ENCODE data around the gene GOLGA6L10.
"Not testable (repeated sequence)": the region's sequence is repeated elsewhere in the genome, so short reads cannot be mapped to it uniquely, and the experiment has no call there.

DNA sequence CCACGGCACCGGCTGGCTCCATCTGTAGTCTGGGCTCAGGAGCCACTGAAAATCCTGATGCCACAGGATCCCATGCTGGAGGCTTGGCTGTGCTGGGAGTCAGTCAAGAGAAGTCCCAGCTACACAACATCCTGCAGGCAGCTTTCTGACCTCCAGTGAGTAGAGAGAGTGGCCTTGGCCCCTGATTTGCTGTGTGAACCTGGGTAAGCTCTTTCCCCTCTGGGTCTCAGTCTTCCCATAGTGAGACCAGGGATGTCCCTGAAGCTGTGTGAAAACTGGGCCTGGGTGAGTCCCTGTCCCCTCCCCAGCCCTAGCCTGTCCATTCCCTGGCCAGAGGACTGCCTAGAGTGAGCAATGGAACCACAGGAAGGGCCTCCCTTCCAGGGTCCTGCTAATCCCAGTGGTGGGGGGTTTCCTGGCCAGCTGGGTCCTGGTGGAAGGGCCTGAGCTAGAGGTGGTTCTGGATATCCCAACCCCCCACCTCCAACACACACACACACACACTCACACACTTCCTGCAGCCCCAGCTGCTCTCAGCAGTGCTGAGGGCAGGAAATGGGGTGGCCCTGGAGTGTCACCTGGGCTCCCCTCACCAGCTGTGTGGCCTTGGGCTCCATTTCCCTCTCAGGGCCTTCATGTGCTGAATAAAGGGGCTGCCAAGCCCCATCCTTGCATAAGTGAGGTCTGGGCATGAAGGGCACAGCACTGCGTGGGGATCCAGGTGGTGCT lies 17.5 kb downstream of the GOLGA6L10 start:
- TF ChIP-seq, protein P1, sequence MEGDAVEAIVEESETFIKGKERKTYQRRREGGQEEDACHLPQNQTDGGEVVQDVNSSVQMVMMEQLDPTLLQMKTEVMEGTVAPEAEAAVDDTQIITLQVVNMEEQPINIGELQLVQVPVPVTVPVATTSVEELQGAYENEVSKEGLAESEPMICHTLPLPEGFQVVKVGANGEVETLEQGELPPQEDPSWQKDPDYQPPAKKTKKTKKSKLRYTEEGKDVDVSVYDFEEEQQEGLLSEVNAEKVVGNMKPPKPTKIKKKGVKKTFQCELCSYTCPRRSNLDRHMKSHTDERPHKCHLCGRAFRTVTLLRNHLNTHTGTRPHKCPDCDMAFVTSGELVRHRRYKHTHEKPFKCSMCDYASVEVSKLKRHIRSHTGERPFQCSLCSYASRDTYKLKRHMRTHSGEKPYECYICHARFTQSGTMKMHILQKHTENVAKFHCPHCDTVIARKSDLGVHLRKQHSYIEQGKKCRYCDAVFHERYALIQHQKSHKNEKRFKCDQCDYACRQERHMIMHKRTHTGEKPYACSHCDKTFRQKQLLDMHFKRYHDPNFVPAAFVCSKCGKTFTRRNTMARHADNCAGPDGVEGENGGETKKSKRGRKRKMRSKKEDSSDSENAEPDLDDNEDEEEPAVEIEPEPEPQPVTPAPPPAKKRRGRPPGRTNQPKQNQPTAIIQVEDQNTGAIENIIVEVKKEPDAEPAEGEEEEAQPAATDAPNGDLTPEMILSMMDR (IDR thresholded peaks at IDR 0.05): not testable (repeated sequence)
- not testable (repeated sequence) for TF ChIP-seq POLR2A (IDR thresholded peaks at IDR 0.05)

All from thyroid gland (tissue), 4 donors.